Measurements from ENCODE around the gene GPBAR1. TPM values are rescaled to one million over a fixed set of nuclear protein-coding genes. Genes with fewer than 3 reads are reported as not detected.

The GPBAR1 gene
- total RNA-seq, 4 donors from 2014 or later, result 4.6 to 37.8 (median 13.5) TPM

DNA sequence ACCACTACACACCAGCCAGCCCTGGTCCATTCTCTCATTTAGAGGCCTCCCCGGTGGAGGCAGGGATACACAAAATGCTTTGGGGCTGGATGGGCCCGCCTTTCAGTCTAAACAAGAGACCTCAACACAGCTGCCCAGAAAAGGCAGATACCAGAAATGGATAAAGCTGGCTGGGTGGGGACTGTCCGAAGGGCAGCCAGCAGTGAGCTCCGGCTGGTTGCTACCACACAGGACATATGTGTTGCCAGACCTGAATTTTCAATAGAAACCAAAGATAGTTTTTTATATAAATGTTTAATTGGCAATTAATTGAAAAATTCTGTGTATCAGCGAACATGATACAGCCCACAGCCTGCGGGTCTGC lies 1.4 kb downstream of the GPBAR1 start:
- Histone ChIP-seq H3K4me3 (no peak overlapping the region), H3K36me3 (peaks cover 0 to 50% (median 5%) of the 10 kb centered on the region in 3 donors), H3K4me1 (peaks cover 0 to 66% (median 48%) of the 10 kb centered on the region in 4 donors), H3K27ac (peak overlapping the region in 3 of 4 donors; percentile 45 to 81 (median 81)), H3K27me3 (no peaks in the 10 kb centered on the region), H3K9me3 (no peaks in the 10 kb centered on the region)
- peak in 1 of 2 donors; percentile 11 for DNase-seq (ENCODE audit: low spot score in 2 of 2)
- TF ChIP-seq EP300 (IDR thresholded peaks at IDR 0.05), result no peak
- TF ChIP-seq, protein P1, sequence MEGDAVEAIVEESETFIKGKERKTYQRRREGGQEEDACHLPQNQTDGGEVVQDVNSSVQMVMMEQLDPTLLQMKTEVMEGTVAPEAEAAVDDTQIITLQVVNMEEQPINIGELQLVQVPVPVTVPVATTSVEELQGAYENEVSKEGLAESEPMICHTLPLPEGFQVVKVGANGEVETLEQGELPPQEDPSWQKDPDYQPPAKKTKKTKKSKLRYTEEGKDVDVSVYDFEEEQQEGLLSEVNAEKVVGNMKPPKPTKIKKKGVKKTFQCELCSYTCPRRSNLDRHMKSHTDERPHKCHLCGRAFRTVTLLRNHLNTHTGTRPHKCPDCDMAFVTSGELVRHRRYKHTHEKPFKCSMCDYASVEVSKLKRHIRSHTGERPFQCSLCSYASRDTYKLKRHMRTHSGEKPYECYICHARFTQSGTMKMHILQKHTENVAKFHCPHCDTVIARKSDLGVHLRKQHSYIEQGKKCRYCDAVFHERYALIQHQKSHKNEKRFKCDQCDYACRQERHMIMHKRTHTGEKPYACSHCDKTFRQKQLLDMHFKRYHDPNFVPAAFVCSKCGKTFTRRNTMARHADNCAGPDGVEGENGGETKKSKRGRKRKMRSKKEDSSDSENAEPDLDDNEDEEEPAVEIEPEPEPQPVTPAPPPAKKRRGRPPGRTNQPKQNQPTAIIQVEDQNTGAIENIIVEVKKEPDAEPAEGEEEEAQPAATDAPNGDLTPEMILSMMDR (IDR thresholded peaks at IDR 0.05), result no peak
- TF ChIP-seq POLR2A (IDR thresholded peaks at IDR 0.05), result no peak
- WGBS, 2 donors, result 68 to 74% methylated on average over 6 of the region's 6 CpGs

DNA sequence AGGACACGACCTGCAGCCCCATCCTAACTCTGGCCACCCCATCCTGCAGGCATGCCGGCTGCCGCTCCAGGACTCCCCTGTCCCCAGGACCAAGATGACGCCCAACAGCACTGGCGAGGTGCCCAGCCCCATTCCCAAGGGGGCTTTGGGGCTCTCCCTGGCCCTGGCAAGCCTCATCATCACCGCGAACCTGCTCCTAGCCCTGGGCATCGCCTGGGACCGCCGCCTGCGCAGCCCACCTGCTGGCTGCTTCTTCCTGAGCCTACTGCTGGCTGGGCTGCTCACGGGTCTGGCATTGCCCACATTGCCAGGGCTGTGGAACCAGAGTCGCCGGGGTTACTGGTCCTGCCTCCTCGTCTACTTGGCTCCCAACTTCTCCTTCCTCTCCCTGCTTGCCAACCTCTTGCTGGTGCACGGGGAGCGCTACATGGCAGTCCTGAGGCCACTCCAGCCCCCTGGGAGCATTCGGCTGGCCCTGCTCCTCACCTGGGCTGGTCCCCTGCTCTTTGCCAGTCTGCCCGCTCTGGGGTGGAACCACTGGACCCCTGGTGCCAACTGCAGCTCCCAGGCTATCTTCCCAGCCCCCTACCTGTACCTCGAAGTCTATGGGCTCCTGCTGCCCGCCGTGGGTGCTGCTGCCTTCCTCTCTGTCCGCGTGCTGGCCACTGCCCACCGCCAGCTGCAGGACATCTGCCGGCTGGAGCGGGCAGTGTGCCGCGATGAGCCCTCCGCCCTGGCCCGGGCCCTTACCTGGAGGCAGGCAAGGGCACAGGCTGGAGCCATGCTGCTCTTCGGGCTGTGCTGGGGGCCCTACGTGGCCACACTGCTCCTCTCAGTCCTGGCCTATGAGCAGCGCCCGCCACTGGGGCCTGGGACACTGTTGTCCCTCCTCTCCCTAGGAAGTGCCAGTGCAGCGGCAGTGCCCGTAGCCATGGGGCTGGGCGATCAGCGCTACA lies 2.1 kb downstream of the GPBAR1 start:
- no peaks in the 10 kb centered on the region for H3K27me3 ChIP-seq
- DNase-seq (ENCODE audit: low spot score in 2 of 2), result peak in 1 of 2 donors; percentile 20
- TF ChIP-seq EP300 (IDR thresholded peaks at IDR 0.05) (no peak), POLR2A (IDR thresholded peaks at IDR 0.05) (no peak)
- TF ChIP-seq, protein P1 (IDR thresholded peaks at IDR 0.05), result no peak
- no peak overlapping the region for H3K4me3 ChIP-seq
- WGBS, 2 donors, result 82 to 87% methylated on average over 28 to 35 of the region's 39 CpGs
- H3K36me3 ChIP-seq, result peaks cover 0 to 54% (median 5%) of the 10 kb centered on the region in 3 donors
- peaks cover 0 to 68% (median 48%) of the 10 kb centered on the region in 4 donors for H3K4me1 ChIP-seq
- H3K9me3 ChIP-seq, result no peaks in the 10 kb centered on the region
- peak overlapping the region in 2 of 4 donors; percentile 81 for H3K27ac ChIP-seq

DNA sequence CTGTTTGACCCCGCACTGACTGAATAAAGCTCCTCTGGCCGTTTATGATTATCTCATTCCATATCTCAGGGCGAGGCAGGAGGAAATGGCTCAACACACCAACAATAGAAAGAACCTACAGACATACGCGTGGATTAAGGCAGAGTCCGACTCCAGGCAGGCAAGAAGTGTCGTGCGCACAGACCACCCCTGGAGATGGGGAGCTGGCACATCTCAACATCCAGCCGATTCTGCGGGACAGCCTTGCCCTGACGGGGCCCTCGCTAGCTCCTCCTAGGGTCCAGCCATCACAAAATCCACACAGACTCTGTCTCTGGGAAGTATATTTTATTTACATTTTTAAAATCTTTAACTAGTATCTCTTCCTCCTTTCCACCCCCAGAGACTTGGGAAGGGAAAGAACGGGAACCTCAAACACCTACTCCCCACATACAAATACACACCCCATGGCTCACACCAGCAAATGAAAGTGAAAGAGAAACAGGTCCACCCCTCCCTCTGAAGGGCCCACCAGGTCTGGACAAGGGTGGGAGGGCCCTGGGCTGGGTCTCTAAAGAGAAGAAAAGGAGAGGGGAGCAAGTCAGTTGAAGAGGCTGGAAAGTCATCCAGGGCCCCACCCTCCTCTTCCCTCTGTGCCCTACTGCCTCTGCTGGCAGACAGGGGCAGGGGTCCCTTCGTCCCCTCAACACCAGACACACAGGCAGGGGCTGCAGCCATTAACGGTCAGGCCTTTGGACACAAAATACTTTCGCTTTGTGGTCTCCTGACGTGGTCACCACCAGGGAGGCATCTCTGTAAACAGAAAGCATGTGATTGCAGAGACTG lies 3.2 kb downstream of the GPBAR1 start:
- Histone ChIP-seq H3K27ac (peak overlapping the region in 1 of 4 donors; percentile 31), H3K4me3 (no peak overlapping the region), H3K4me1 (peaks cover 3 to 71% (median 44%) of the 10 kb centered on the region in 4 donors), H3K27me3 (no peaks in the 10 kb centered on the region), H3K9me3 (no peaks in the 10 kb centered on the region), H3K36me3 (peaks cover 0 to 57% (median 5%) of the 10 kb centered on the region in 3 donors)
- TF ChIP-seq POLR2A (IDR thresholded peaks at IDR 0.05) (no peak), EP300 (IDR thresholded peaks at IDR 0.05) (no peak)
- TF ChIP-seq, protein P1 (IDR thresholded peaks at IDR 0.05), result no peak
- WGBS, 2 donors, result 70 to 76% methylated on average over 17 of the region's 17 CpGs
- peak in 1 of 2 donors; percentile 9 for DNase-seq (ENCODE audit: low spot score in 2 of 2)

DNA sequence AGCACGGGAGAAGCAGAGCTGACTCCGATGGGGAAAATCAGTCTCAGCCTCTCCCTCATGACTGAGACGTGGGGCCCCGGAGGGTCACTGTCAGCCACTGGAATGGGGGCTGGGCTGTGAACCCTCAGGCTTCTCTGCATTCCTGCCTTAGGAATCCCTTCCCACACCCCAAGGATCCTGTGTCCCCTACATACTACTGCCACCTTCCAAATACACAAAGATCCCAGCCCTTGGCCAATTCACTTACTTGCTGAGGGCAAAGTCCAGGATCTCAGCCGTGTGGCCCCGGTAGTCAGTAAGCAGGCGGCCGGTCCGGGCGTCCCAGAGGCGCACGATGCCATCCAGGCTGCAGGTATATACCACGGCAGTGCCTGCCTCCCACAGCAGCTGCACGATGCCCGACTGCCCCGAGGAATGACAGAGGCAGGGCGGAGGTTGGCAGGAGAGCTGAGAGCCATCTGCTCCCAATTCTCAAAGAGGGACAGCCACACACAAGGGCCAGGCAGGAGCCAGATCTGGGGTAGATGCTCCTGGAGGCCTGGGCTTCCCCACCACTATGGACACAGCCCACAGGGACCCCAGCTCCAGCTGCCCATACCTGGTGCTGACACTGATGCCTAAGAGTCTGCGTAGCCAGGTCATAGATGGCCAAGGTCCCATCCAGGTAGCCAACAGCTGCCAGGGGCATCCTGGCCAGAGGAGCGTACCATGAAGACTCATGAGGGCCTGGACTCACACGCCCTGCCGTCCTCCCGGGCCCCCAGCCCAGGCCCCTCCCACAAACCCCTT lies 4.2 kb downstream of the GPBAR1 start:
- TF ChIP-seq POLR2A (IDR thresholded peaks at IDR 0.05) (no peak), EP300 (IDR thresholded peaks at IDR 0.05) (no peak)
- TF ChIP-seq, protein P1 (IDR thresholded peaks at IDR 0.05), result no peak
- Histone ChIP-seq H3K27ac (peak overlapping the region in 1 of 4 donors; percentile 31), H3K9me3 (no peaks in the 10 kb centered on the region), H3K27me3 (no peaks in the 10 kb centered on the region), H3K4me1 (peaks cover 5 to 65% (median 41%) of the 10 kb centered on the region in 4 donors), H3K36me3 (peaks cover 0 to 57% (median 5%) of the 10 kb centered on the region in 3 donors), H3K4me3 (no peak overlapping the region)
- peak in 1 of 2 donors; percentile 10 for DNase-seq (ENCODE audit: low spot score in 2 of 2)
- WGBS, 2 donors, result 81 to 90% methylated on average over 14 to 22 of the region's 22 CpGs
